Measurements from ENCODE around the gene MYO9B.

Gene MYO9B

GRCh38 chr19:17061205-17061604, 14.4 kb upstream of the MYO9B start:
- H3K27ac ChIP-seq: no peak overlapping the region
- DNase-seq (ENCODE audit: low read depth, low spot score): no peak

- no peak for DNase-seq (ENCODE audit: low read depth, low spot score)
- no peak overlapping the region for H3K27ac ChIP-seq
Measured at GRCh38 chr19:17061691-17062090, 13.9 kb upstream of the MYO9B start.

- H3K27ac ChIP-seq: no peak overlapping the region
- DNase-seq (ENCODE audit: low read depth, low spot score): no peak
Measured at GRCh38 chr19:17063428-17063827, 12.1 kb upstream of the MYO9B start.

DNA sequence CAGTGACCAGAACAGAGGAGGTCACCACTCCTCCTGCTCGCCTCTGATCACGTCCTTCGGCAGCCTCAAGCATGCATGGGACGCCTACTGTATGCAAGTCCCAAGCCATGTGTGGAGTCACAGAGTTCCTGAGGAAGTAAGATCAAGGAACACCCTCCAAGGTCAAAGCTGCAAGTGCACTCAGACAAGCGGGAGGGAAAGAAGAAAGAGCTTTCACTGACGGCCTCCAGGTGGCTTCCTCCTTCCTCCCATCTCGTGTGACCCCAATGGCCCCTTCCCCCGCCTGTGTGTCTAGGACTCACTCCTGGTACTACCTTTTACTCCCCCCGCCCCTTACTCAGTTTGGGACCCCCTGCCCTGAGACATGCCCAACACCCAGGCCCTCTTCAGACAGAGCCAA, 6.4 kb upstream of the MYO9B start:
- no peak for DNase-seq (ENCODE audit: low read depth, low spot score)
- H3K27ac ChIP-seq: no peak overlapping the region

DNA sequence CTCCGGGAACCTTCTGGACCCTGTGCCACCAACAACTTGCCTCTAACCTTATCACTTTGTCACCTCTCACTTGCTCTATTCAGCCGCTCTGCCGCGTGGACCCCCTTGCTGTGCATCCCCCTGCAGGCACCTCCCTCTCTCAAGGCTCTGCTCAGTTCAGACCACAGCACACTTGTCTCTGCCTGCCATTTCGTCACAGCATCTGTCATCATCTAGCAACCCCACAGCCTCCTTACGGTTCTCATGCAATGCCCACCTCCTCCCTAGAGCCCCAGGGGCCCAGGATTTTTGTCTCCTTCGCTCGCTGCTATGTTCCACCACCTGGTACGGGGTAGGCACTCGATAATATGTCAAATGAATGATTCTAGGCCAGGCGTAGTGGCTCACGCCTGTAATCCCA, 5.2 kb upstream of the MYO9B start:
- no peak overlapping the region for H3K27ac ChIP-seq
- no peak for DNase-seq (ENCODE audit: low read depth, low spot score)

- DNase-seq (ENCODE audit: low read depth, low spot score): no peak
- H3K27ac ChIP-seq: no peak overlapping the region
Measured at GRCh38 chr19:17070912-17071311, 4.7 kb upstream of the MYO9B start.

- DNase-seq (ENCODE audit: low read depth, low spot score): no peak
- no peak overlapping the region for H3K27ac ChIP-seq
Measured at GRCh38 chr19:17073869-17074633, 1.5 kb upstream of the MYO9B start.

- DNase-seq (ENCODE audit: low read depth, low spot score): no peak
- peak overlapping the region; percentile 23 for H3K27ac ChIP-seq
Measured at GRCh38 chr19:17074634-17075034, 943 bp upstream of the MYO9B start.

- H3K27ac ChIP-seq: peak overlapping the region; percentile 54
- no peak for DNase-seq (ENCODE audit: low read depth, low spot score)
Measured at GRCh38 chr19:17075864-17076542, 426 bp downstream of the MYO9B start.

DNA sequence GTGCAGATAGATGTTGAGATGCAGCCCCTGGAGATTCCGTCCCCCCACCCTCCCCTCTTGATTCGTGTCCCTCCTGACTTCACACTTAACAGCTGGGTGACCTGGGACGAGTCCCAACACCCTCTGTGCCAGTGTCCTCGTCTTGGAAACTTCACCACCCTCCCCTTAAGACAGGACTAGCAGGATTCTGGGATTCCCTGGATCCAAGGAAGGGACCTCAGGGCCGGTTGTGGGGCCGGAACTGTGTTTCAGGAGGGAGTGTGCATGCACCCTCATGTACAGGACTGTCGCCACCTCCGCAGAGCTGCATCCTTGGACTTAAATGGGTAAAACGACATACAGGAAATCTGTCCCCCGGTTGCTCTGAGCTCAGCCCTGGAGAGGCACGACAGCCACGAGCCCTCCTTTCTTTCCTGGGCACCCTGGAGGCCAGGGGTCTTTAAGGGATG, 990 bp downstream of the MYO9B start:
- H3K27ac ChIP-seq: peak overlapping the region; percentile 54
- no peak for DNase-seq (ENCODE audit: low read depth, low spot score)

GRCh38 chr19:17077447-17078028, 2.0 kb downstream of the MYO9B start:
- peak overlapping the region; percentile 54 for H3K27ac ChIP-seq
- DNase-seq (ENCODE audit: low read depth, low spot score): no peak

DNA sequence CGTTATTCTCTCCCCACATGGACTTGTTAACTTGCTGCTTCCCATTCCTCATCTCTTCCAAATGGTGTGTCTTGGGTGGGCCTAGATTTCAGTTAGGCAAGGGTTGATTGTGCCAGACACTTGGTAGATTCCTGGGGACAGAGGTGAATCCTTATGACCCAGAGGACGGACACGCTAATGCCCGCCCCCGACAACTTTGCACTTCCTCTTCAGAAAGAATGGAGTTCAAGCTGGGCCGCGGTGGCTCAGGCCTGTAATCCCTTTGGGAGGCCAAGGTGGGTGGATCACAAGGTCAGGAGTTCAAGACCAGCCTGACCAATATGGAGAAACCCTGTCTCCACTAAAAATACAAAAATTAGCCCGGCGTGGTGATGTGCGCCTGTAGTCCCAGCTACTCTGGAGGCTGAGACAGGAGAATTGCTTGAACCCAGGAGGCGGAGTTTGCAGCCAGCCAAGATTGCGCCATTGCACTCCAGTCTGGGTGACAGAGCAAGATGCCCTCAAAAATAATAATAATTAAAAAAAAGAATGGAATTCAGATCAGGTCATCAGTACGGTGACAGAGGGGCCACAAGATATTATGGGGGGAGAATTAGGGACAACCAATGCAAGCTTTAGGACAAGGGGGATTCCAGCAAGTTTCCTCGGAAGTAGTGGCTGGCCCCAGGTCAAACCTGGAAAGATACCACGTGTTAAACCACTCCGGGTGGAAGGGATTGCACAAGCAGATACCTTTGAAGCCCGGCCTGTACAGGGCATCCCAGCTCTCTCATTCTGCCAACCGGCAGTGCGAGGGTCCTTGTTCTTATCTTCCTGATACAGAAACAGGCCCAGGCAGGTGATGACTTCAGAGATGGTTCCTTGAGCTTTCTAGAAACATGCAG, 2.7 kb downstream of the MYO9B start:
- H3K27ac ChIP-seq: peak overlapping the region; percentile 99
- DNase-seq (ENCODE audit: low read depth, low spot score): no peak

GRCh38 chr19:17078920-17079709, 3.5 kb downstream of the MYO9B start:
- DNase-seq (ENCODE audit: low read depth, low spot score): no peak
- H3K27ac ChIP-seq: peak overlapping the region; percentile 99

DNA sequence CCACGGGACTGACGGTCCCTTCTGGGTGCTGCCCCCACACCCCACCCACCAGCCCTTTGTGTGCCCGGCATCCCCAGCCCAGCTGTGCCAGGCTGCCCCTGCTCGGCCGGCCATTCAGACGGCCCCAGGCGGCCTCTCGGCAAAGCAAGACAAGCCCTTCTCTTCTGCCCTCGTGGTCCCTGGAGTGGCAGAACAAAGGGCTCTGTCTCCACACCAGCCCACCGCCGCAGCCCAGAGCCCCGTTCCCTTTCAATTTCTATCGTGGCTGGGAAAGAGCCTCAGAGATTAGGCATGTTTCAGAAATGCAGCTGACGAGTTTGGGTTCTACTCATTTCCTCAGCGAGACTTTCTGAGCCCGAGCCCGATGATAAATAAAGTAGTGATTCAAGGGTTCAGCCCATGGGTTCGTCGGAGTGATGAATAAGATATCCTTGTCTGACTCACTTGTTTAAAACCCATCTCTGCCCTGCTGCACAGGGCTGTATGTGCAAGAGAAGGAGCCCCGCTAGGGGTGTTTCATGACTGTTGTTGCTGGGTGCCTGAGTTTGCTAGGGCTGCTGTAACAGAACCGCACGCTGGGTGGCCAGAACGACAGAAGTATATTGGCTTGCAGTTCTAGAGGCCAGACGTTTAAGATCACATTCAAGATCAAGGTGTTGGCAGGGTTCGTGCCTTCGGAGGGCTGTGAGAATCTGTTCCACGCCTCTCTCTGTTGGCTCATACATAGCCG, 4.3 kb downstream of the MYO9B start:
- peak; percentile 95 for DNase-seq (ENCODE audit: low read depth, low spot score)
- H3K27ac ChIP-seq: peak overlapping the region; percentile 99

DNA sequence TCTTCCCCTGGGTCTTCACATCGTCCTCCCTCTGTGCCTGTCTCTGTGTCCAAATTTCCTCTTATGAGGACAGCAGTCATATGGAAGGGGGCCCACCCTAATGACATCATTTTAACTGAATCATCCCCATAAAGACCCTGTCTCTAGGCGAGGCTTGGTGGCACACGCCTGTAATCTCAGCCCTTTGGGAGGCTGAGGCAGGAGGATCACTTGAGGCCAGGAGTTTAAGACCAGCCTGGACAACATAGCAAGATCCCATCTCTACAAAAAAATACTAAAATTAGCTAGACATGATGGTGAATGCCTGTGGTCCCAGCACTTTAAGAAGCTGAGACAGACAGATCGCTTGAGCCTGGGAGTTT, 4.8 kb downstream of the MYO9B start:
- no peak for DNase-seq (ENCODE audit: low read depth, low spot score)
- peak overlapping the region; percentile 99 for H3K27ac ChIP-seq

GRCh38 chr19:17081672-17082630, 6.4 kb downstream of the MYO9B start:
- no peak for DNase-seq (ENCODE audit: low read depth, low spot score)
- H3K27ac ChIP-seq: no peak overlapping the region

- no peak overlapping the region for H3K27ac ChIP-seq
- DNase-seq (ENCODE audit: low read depth, low spot score): no peak
Measured at GRCh38 chr19:17086120-17086519, 10.5 kb downstream of the MYO9B start.

- no peak for DNase-seq (ENCODE audit: low read depth, low spot score)
- no peak overlapping the region for H3K27ac ChIP-seq
Measured at GRCh38 chr19:17086834-17087233, 11.3 kb downstream of the MYO9B start.
